CD8-positive, alpha-beta memory T cell (primary cell): ENCODE data around the gene GPR176. TPM values are rescaled to one million over a fixed set of nuclear protein-coding genes. Genes with fewer than 3 reads are reported as not detected.

Source experiments
- CTCF ChIA-PET: fragments of 350-600 bp; sonication (Branson Sonifier 250); formaldehyde crosslinking; loops from one replicate; lab custom pipeline; 2021; ENCODE audit warnings: antibody characterized with exemption; lab: Charles Lee
- POLR2A ChIA-PET: fragments of 350-600 bp; sonication (Branson Sonifier 250); formaldehyde crosslinking; loops from one replicate; lab custom pipeline; 2021; ENCODE audit warnings: antibody characterized with exemption; lab: Charles Lee
- DNase-seq, 5 donors: peaks; one replicate each; pipeline versions ENCODE4 v3.0.0 to v3.0.0-alpha.2; 2020 to 2022; ENCODE audit warnings: mixed read lengths in 1 of 5
- H3K27ac ChIP-seq: one replicate; pipeline ENCODE4 v1.7.0; 2013; ENCODE audit warnings: low read depth, mild to moderate bottlenecking, low read length, moderate library complexity
- H3K27me3 ChIP-seq: 2 replicates; pipeline ENCODE4 v1.7.0; 2013; ENCODE audit warnings: low read length, mild to moderate bottlenecking; ENCODE audit not compliant: insufficient read depth, poor library complexity, severe bottlenecking
- H3K36me3 ChIP-seq: 2 replicates; pipeline ENCODE4 v1.7.0; 2013; ENCODE audit warnings: mild to moderate bottlenecking, low read length, moderate library complexity; ENCODE audit not compliant: insufficient read depth
- H3K4me1 ChIP-seq: 2 replicates; pipeline ENCODE4 v1.7.0; 2013; ENCODE audit warnings: mild to moderate bottlenecking, low read length, moderate library complexity; ENCODE audit not compliant: insufficient read depth
- H3K4me3 ChIP-seq: 2 replicates; pipeline ENCODE4 v1.7.0; 2013; ENCODE audit warnings: mild to moderate bottlenecking, low read length
- H3K9me3 ChIP-seq: 2 replicates; pipeline ENCODE4 v1.7.0; 2013; ENCODE audit warnings: mild to moderate bottlenecking, low read length
- H3K27ac Mint-ChIP-seq, 8 donors: one replicate each; pipeline ENCODE4 v1.8.0; 2020 to 2021; ENCODE audit warnings: mixed read lengths in 8 of 8, mild to moderate bottlenecking in 6 of 8, inconsistent platforms in 3 of 8, moderate library complexity in 3 of 8
- H3K27me3 Mint-ChIP-seq, 2 donors: one replicate each; pipeline ENCODE4 v1.8.0; 2020 to 2021; ENCODE audit warnings: mixed read lengths in 2 of 2, mild to moderate bottlenecking in 1 of 2, moderate library complexity in 1 of 2
- H3K36me3 Mint-ChIP-seq, 3 donors: one replicate each; pipeline ENCODE4 v1.8.0; 2020 to 2021; ENCODE audit warnings: mixed read lengths in 3 of 3, inconsistent platforms in 1 of 3, mild to moderate bottlenecking in 1 of 3
- H3K4me1 Mint-ChIP-seq, 3 donors: one replicate each; pipeline ENCODE4 v1.8.0; 2020 to 2021; ENCODE audit warnings: mixed read lengths in 3 of 3, inconsistent platforms in 1 of 3, mild to moderate bottlenecking in 1 of 3
- H3K4me3 Mint-ChIP-seq, 7 donors: one replicate each; pipeline ENCODE4 v1.8.0; 2020 to 2021; ENCODE audit warnings: mixed read lengths in 7 of 7, mild to moderate bottlenecking in 6 of 7, moderate library complexity in 4 of 7, inconsistent platforms in 2 of 7
- H3K9me3 Mint-ChIP-seq, 5 donors: one replicate each; pipeline ENCODE4 v1.8.0; 2020 to 2022; ENCODE audit warnings: mixed read lengths in 5 of 5, mild to moderate bottlenecking in 3 of 5, moderate library complexity in 2 of 5, inconsistent platforms in 1 of 5
- polyA plus RNA-seq: library from polyadenylated mRNA; unstranded; fragments of 300-500 nt; fragmentation: Illumina TruSeq; gene quantifications from one replicate; pipeline ENCODE4 v1.2.3, GENCODE V29; 2021
- total RNA-seq, 2 experiments: library from RNA; stranded (reverse); gene quantifications; one replicate each; pipeline ENCODE4 v1.2.3, GENCODE V29; 2021

GPR176 gene
- total and polyA plus RNA-seq, 3 experiments from 2014 or later, result 0.20 TPM; not detected in 2

- Mint-ChIP-seq H3K27me3 (peaks cover 5 to 19% of the 10 kb centered on the region in 2 donors), H3K36me3 (peaks cover 0 to 11% (median 9%) of the 10 kb centered on the region in 3 donors), H3K9me3 (no peaks in the 10 kb centered on the region), H3K27ac (peak overlapping the region in 7 of 8 donors; percentile 10 to 87 (median 77)), H3K4me1 (peaks cover 28 to 51% (median 49%) of the 10 kb centered on the region in 3 donors), H3K4me3 (peak overlapping the region; percentile 84 to 91 (median 89))
- Histone ChIP-seq H3K27me3 (no peaks in the 10 kb centered on the region), H3K4me3 (peak overlapping the region; percentile 60), H3K9me3 (no peaks in the 10 kb centered on the region), H3K27ac (peak overlapping the region; percentile 48), H3K36me3 (no peaks in the 10 kb centered on the region), H3K4me1 (peaks cover 7% of the 10 kb centered on the region)
- peak in 1 of 5 donors; percentile 5 for DNase-seq
- ChIA-PET POLR2A (interaction anchor here (1.0 kb wide), 1 partner anchor 14 kb away, joined by 3 read pairs; no protein-coding TSS in a partner anchor), CTCF (interaction anchor here (0.9 kb wide), 1 partner anchor 101 kb away, joined by 3 read pairs; no protein-coding TSS in a partner anchor)
These were observed 14.5 kb upstream of the GPR176 start for GRCh38 chr15:39934397-39935071.

- H3K27ac Mint-ChIP-seq, result no peak overlapping the region
- no peaks in the 10 kb centered on the region for H3K9me3 ChIP-seq
- H3K27me3 Mint-ChIP-seq, result peaks cover 5 to 21% of the 10 kb centered on the region in 2 donors
- no peaks in the 10 kb centered on the region for H3K9me3 Mint-ChIP-seq
- H3K4me1 ChIP-seq, result peaks cover 7% of the 10 kb centered on the region
- H3K27ac ChIP-seq, result no peak overlapping the region
- no peaks in the 10 kb centered on the region for H3K36me3 ChIP-seq
- ChIA-PET CTCF (no interaction called here), POLR2A (no interaction called here)
- H3K27me3 ChIP-seq, result no peaks in the 10 kb centered on the region
- peaks cover 20 to 36% (median 36%) of the 10 kb centered on the region in 3 donors for H3K4me1 Mint-ChIP-seq
- peaks cover 0 to 4% (median 0%) of the 10 kb centered on the region in 3 donors for H3K36me3 Mint-ChIP-seq
- H3K4me3 Mint-ChIP-seq, result no peak overlapping the region
- no peak overlapping the region for H3K4me3 ChIP-seq
- no peak for DNase-seq
These were observed 11.5 kb upstream of the GPR176 start for GRCh38 chr15:39931615-39932014.

DNA sequence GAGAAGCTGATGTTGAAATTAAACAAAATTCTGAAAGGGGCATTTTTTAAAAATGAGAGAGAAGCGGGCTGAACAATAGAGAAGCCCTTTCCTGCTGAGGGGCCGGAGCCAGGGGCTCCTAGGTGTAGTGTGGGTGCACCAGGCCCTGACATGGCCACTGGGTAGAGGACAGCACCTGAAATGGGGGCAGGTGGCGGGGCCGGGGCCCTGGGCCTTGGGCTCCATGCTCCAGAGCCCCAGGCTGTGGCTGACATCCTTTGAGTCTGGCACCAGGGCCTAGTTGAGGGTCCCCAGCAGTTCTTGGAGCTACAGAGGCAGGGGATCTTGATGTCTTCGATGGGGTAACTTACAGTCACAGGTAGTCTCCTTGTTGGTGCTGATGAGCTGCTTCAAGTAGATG, 6.5 kb upstream of the GPR176 start:
- H3K36me3 ChIP-seq, result no peaks in the 10 kb centered on the region
- Mint-ChIP-seq H3K27ac (no peak overlapping the region), H3K36me3 (peaks cover 0 to 3% (median 2%) of the 10 kb centered on the region in 3 donors), H3K4me3 (no peak overlapping the region), H3K4me1 (peaks cover 0 to under 1% (median under 1%) of the 10 kb centered on the region in 3 donors), H3K27me3 (peaks cover 5 to 15% of the 10 kb centered on the region in 2 donors), H3K9me3 (no peaks in the 10 kb centered on the region)
- CTCF ChIA-PET, result no interaction called here
- no peak overlapping the region for H3K27ac ChIP-seq
- no peak for DNase-seq
- no peak overlapping the region for H3K4me3 ChIP-seq
- POLR2A ChIA-PET, result no interaction called here
- H3K4me1 ChIP-seq, result no peaks in the 10 kb centered on the region
- no peaks in the 10 kb centered on the region for H3K27me3 ChIP-seq
- H3K9me3 ChIP-seq, result no peaks in the 10 kb centered on the region

DNA sequence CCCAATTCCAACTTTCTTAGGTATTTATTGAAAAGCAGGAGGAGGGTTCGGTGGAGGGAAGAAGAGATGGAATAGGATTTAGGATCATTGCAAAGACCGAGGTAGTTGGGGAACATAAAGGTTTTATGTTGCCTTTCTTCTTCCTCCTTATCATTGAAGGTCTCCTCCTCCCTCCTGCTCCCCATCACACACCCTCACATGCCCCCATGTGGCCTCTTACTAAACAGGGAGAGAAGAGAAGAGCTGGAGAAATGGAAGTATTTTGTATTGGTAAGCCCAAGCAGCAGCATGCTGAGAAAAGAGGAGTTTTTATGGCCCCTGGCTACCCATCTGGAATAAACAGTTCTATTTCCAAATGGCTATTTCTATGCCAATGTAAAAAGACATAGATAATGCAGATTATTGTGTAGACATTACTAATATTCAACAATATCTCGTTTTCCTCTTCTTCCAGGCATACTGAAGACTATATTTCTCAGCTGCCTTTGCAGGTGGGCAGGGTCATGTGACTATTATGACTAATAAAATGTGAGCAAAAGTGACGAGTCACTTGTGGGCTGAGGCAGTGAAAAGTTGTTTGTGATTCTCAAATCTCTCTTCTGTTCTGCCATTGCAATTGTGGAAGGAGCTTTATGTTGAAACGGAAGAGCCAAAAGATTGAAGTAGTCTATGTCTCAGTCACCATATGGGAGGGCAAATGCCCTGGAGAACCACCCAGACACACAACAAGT, 5.2 kb upstream of the GPR176 start:
- Mint-ChIP-seq H3K4me1 (peaks cover 6 to 7% (median 6%) of the 10 kb centered on the region in 3 donors), H3K9me3 (no peaks in the 10 kb centered on the region)
- no peaks in the 10 kb centered on the region for H3K36me3 ChIP-seq

DNA sequence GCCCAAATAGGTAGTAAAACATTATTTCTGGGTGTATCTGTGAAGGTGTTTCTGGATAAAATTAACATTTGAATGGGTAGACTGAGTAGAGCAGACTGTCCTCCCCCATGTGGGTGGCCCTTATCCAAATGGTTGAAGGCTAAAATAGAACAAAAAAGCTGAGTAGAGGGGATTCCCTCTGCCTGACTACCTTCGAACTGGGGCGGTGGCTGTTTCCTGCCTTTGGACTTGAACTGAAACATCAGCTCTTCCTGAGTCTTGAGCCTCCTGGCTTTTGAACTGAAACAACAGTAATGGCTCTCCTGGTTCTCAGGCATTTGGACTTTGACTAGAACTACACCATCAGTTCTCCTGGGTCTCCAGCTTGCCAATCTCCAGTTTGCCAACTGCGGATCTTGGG, 4.4 kb upstream of the GPR176 start:
- Histone ChIP-seq H3K9me3 (no peaks in the 10 kb centered on the region), H3K36me3 (no peaks in the 10 kb centered on the region), H3K4me3 (no peak overlapping the region), H3K27ac (no peak overlapping the region), H3K27me3 (peaks cover 2% of the 10 kb centered on the region), H3K4me1 (peaks cover 6% of the 10 kb centered on the region)
- ChIA-PET POLR2A (interaction anchor here (0.5 to 0.6 kb wide), 2 partner anchors 8 to 112 kb away, joined by 3 to 8 read pairs; no protein-coding TSS in a partner anchor), CTCF (no interaction called here)
- peaks cover 7 to 9% (median 8%) of the 10 kb centered on the region in 3 donors for H3K4me1 Mint-ChIP-seq
- no peak for DNase-seq
- no peaks in the 10 kb centered on the region for H3K9me3 Mint-ChIP-seq
- no peak overlapping the region for H3K27ac Mint-ChIP-seq
- peaks cover 0 to 3% (median 3%) of the 10 kb centered on the region in 3 donors for H3K36me3 Mint-ChIP-seq
- H3K4me3 Mint-ChIP-seq, result peak overlapping the region in 1 of 7 donors; percentile 4
- H3K27me3 Mint-ChIP-seq, result peaks cover 3 to 7% of the 10 kb centered on the region in 2 donors

More for the DNA sequence above, 5.2 kb upstream of the GPR176 start:
- DNase-seq, result no peak
- peaks cover 5% of the 10 kb centered on the region for H3K4me1 ChIP-seq
- H3K27me3 ChIP-seq, result no peaks in the 10 kb centered on the region
- H3K9me3 ChIP-seq, result no peaks in the 10 kb centered on the region
- ChIA-PET POLR2A (interaction anchor here (0.6 kb wide), 1 partner anchor 112 kb away, joined by 3 read pairs; no protein-coding TSS in a partner anchor), CTCF (no interaction called here)
- no peak overlapping the region for H3K4me3 Mint-ChIP-seq
- peaks cover 8% of the 10 kb centered on the region in 2 donors for H3K27me3 Mint-ChIP-seq
- no peak overlapping the region for H3K27ac Mint-ChIP-seq
- no peak overlapping the region for H3K27ac ChIP-seq
- no peak overlapping the region for H3K4me3 ChIP-seq
- H3K36me3 Mint-ChIP-seq, result peaks cover 0 to 3% (median 3%) of the 10 kb centered on the region in 3 donors

DNA sequence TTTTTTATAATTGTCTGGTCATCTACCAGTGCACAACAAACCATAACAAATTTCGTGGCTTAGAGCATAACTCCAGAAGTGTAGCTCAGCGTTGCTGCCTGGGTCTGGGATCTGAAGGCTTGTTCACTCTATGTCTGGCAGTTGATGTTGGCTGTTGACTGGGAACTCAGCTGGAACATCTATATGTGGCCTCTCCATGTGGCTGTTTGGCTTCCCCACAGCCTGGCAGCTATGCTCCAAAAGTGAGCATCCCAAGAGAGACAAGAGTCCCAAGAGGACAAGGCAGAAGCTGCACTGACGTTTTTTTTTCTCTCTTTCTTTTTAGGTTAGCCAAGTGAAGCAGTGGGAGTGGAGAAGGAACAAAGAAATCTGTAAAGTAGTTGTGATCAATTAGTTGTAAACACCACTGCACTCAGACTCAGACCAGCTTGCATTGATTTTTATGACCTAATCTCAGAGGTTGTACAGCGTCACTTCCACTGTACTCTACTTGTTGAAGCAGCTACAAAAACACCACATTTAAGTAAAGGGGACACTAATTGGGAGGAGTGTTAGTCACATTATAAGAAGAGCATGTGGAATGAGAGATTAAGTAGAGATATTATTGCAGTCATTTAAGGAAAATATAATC, 2.5 kb upstream of the GPR176 start:
- CTCF ChIA-PET, result no interaction called here

DNA sequence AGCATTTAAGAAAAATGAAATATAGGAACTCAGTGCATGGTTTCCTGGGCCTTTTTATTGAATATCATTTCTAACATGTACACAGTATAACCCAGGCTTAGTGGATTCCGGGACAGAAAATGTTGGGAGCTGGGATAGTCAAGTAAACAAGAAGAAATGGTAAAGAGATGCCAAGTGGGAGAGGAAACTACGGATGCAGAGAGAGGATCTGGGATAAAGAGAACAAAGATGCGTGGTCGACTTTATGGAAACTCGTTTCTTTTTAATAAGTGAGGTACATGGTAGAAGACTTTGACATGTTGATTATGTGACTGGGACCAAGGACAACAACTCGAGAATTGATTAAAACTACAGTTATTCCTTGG, 1.2 kb upstream of the GPR176 start:
- Histone ChIP-seq H3K4me1 (peaks cover 10% of the 10 kb centered on the region), H3K4me3 (peak overlapping the region; percentile 82), H3K9me3 (no peaks in the 10 kb centered on the region), H3K36me3 (no peaks in the 10 kb centered on the region), H3K27ac (no peak overlapping the region), H3K27me3 (peaks cover 10% of the 10 kb centered on the region)
- Mint-ChIP-seq H3K4me3 (peak overlapping the region; percentile 67 to 92 (median 86)), H3K27me3 (peaks cover 24 to 30% of the 10 kb centered on the region in 2 donors), H3K4me1 (peaks cover 14 to 17% (median 16%) of the 10 kb centered on the region in 3 donors), H3K9me3 (no peaks in the 10 kb centered on the region), H3K27ac (peak overlapping the region in 6 of 8 donors; percentile 6 to 88 (median 74)), H3K36me3 (peaks cover 0 to 2% (median 2%) of the 10 kb centered on the region in 3 donors)
- ChIA-PET POLR2A (interaction anchor here (1.5 kb wide), 1 partner anchor 13 kb away, joined by 3 read pairs; the partner anchor contains the start of gene EIF2AK4), CTCF (no interaction called here)
- DNase-seq, result no peak

More for the DNA sequence above, 2.5 kb upstream of the GPR176 start:
- Histone ChIP-seq H3K27me3 (peaks cover 10% of the 10 kb centered on the region), H3K4me3 (no peak overlapping the region), H3K9me3 (no peaks in the 10 kb centered on the region), H3K4me1 (peaks cover 10% of the 10 kb centered on the region), H3K36me3 (no peaks in the 10 kb centered on the region), H3K27ac (no peak overlapping the region)
- Mint-ChIP-seq H3K27ac (no peak overlapping the region), H3K4me3 (peak overlapping the region in 2 of 7 donors; percentile 54 to 65), H3K4me1 (peaks cover 14 to 17% (median 16%) of the 10 kb centered on the region in 3 donors), H3K9me3 (no peaks in the 10 kb centered on the region), H3K27me3 (peaks cover 19 to 22% of the 10 kb centered on the region in 2 donors), H3K36me3 (peaks cover 0 to 3% (median 3%) of the 10 kb centered on the region in 3 donors)
- POLR2A ChIA-PET, result interaction anchor here (0.5 kb wide), 1 partner anchor 85 kb away, joined by 4 read pairs; no protein-coding TSS in a partner anchor
- no peak for DNase-seq
